ENCODE results near the gene DEFB124.
A peak's percentile ranks its signal among the peaks of the same experiment; 100 is the strongest.
"Not testable (repeated sequence)": the region's sequence is repeated elsewhere in the genome, so short reads cannot be mapped to it uniquely, and the experiment has no call there.

DEFB124 gene, protein sequence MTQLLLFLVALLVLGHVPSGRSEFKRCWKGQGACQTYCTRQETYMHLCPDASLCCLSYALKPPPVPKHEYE

DNA sequence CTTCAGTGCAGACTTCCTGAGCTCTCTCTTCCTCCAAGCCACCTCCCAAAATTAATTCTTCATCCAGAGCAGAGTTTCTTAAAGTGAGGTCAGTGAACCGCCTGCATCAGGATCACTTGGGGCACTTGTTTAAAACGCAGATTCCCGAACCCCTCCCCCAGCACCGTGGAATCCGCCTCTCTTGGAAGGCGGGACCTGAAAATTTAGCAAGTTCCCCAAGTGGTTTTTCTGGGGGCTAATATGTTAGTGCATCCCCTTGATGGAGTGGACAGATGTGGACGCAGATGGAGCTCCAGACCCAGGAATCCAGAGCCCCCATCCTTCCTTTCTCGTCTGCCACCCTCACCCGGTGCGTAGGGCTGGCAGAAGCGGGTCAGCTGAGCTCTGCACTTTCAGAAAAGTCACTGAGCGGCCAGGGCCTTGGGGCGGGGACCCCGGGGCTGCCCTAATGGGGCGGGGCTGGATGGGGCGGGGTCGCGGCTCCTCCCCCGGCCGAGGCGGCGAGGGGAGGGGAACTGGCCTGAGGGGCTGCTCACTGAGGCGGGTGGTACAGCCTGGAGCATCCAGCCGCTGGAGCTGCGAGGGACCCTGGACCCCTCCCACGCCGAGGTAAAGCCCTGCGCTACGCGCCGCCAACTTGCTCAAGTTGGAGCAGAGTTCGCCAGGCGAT lies at the start of gene DEFB124, which contains the start of gene REM1:
DEFB124 (minus strand) TSS at position 370 of the 670 bp plus-strand sequence. CDS start 2,114 bp downstream, outside the sequence.
REM1 (plus strand) TSS at position 531 of the 670 bp plus-strand sequence. CDS start 1,158 bp downstream, outside the sequence.
- Histone ChIP-seq H3K27ac (ENCODE audit: low read depth, low read length) (peak within 1 kb of the TSS; percentile 58), H3K79me2 (ENCODE audit: insufficient read depth, low read length) (no peaks in the 10 kb centered on the region), H3K4me3 (ENCODE audit: insufficient read depth, low read length, poor library complexity, severe bottlenecking) (no peak within 1 kb of the TSS), H3K9ac (ENCODE audit: low read length) (no peak within 1 kb of the TSS), H3K4me2 (ENCODE audit: low read depth, low read length, poor library complexity, severe bottlenecking) (peak within 1 kb of the TSS; percentile 38), H3F3A (ENCODE audit: insufficient read depth) (0 out of 2 replicates have a peak, but pooled peaks cover 7% of the 10 kb centered on the region), H3K9me3 (ENCODE audit: insufficient read depth, low read length) (no peaks in the 10 kb centered on the region), H3K36me3 (ENCODE audit: low read length) (no peaks in the 10 kb centered on the region), H3K27me3 (ENCODE audit: low read length) (no peaks in the 10 kb centered on the region), H4K20me1 (ENCODE audit: low read depth, low read length) (no peaks in the 10 kb centered on the region), H2AFZ (ENCODE audit: low read depth, low read length, severe bottlenecking) (peak within 1 kb of the TSS; percentile 17), H3K9me2 (replicated peaks; ENCODE audit: insufficient read depth, low read length) (no peaks in the 10 kb centered on the region)
- TF ChIP-seq EZH2phosphoT487 (conservative IDR thresholded peaks at IDR 0.05; ENCODE audit: low read length): no peak
- TF ChIP-seq, protein P1, sequence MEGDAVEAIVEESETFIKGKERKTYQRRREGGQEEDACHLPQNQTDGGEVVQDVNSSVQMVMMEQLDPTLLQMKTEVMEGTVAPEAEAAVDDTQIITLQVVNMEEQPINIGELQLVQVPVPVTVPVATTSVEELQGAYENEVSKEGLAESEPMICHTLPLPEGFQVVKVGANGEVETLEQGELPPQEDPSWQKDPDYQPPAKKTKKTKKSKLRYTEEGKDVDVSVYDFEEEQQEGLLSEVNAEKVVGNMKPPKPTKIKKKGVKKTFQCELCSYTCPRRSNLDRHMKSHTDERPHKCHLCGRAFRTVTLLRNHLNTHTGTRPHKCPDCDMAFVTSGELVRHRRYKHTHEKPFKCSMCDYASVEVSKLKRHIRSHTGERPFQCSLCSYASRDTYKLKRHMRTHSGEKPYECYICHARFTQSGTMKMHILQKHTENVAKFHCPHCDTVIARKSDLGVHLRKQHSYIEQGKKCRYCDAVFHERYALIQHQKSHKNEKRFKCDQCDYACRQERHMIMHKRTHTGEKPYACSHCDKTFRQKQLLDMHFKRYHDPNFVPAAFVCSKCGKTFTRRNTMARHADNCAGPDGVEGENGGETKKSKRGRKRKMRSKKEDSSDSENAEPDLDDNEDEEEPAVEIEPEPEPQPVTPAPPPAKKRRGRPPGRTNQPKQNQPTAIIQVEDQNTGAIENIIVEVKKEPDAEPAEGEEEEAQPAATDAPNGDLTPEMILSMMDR (IDR thresholded peaks at IDR 0.05; ENCODE audit: insufficient read depth, low read length, poor library complexity, severe bottlenecking): no peak

DNA sequence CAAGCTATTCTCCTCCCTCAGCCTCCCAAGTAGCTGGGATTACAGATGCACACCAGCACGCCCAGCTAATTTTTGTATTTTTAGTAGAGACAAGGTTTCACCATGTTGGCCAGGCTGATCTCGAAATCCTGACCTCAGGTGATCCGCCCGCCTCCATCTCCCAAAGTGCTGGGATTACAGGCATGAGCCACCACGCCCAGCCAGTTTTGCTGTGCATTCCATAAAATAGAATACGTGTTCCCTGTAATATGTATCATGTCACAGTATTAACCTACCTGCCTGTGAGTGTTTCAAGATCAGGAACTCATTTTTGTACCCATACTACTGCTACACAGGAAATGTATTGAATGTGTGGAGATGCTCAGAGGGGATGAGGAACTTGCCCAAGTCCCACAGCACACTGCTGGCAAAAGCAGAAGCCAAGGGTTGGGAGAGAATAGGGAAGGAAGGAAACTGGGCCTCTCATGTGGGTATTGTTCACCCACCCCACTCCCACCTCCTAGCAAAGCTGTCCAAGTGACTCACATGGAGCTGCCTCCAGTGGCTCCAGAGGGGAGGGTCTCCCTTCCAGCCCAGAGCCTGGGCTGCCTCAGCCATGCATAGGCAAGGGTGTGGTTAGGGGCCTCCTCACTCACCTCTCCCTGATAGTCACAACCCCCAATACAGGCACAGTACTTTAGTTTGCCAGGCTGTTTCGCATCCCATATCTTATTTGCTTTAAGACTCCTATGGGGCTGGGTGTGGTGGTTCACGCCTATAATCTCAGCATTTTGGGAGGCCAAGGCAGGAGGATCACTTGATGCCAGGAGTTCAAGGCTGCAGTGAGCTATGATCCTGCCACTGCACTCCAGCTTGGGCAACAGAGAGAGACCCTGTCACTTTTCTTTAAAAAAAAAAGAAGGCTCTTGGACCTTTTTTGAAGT lies 48.7 kb upstream of the DEFB124 start:
- no peaks in the 10 kb centered on the region for H3K27me3 ChIP-seq (ENCODE audit: low read length)
- no peaks in the 10 kb centered on the region for H4K20me1 ChIP-seq (ENCODE audit: low read depth, low read length)
- H3K9me2 ChIP-seq (replicated peaks; ENCODE audit: insufficient read depth, low read length): no peaks in the 10 kb centered on the region
- peaks cover 4% of the 10 kb centered on the region; the same call in 1 of the 2 replicates for H3K36me3 ChIP-seq (ENCODE audit: low read length)
- no peak overlapping the region for H3K4me2 ChIP-seq (ENCODE audit: low read depth, low read length, poor library complexity, severe bottlenecking)
- H3K9ac ChIP-seq (ENCODE audit: low read length): no peak overlapping the region
- no peak for TF ChIP-seq EZH2phosphoT487 (conservative IDR thresholded peaks at IDR 0.05; ENCODE audit: low read length)
- TF ChIP-seq, protein P1 (IDR thresholded peaks at IDR 0.05; ENCODE audit: insufficient read depth, low read length, poor library complexity, severe bottlenecking): no peak
- peaks cover 60% of the 10 kb centered on the region for H3K79me2 ChIP-seq (ENCODE audit: insufficient read depth, low read length)
- H3K27ac ChIP-seq (ENCODE audit: low read depth, low read length): no peak overlapping the region
- no peak overlapping the region for H3K4me3 ChIP-seq (ENCODE audit: insufficient read depth, low read length, poor library complexity, severe bottlenecking)
- no peak overlapping the region for H2AFZ ChIP-seq (ENCODE audit: low read depth, low read length, severe bottlenecking)
- H3K9me3 ChIP-seq (ENCODE audit: insufficient read depth, low read length): no peaks in the 10 kb centered on the region
- H3F3A ChIP-seq (ENCODE audit: insufficient read depth): no peaks in the 10 kb centered on the region

DNA sequence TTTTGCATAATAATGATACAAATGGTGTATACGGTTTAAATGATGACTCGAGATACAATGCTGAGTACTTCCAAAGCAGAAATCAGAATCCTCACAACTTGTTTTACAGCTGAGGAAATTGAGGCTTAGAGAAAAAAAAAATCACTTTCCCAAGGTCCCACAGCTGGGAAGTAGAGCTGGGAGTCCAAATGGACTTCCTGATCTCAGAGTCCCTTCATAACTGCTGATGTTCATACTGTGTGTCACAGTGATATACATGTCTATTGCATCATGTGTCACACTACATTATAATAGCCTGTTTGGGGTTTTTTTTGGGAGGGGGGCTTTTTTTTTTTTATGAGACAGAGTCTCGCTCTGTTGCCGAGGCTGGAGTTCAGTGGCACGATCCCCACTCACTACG lies 47.8 kb upstream of the DEFB124 start:
- TF ChIP-seq, protein P1 (IDR thresholded peaks at IDR 0.05; ENCODE audit: insufficient read depth, low read length, poor library complexity, severe bottlenecking): no peak
- TF ChIP-seq EZH2phosphoT487 (conservative IDR thresholded peaks at IDR 0.05; ENCODE audit: low read length): no peak
- Histone ChIP-seq H4K20me1 (ENCODE audit: low read depth, low read length) (no peaks in the 10 kb centered on the region), H3K27ac (ENCODE audit: low read depth, low read length) (no peak overlapping the region)

DNA sequence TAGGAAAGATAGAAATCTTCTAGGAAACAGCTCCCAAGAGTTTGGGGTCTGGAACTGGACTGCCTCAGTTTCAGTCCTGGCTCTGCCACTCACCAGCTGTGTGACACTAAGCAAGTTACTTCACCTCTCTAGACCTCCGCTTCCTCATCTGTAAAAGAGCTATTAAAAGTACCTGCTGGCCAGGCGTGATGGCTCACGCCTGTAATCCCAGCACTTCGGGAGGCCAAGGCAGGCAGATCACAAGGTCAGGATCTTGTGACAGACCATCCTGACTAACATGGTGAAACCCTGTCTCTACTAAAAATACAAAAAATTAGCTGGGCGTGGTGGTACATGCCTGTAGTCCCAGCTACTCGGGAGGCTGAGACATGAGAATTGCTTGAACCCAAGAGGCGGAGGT lies 46.3 kb upstream of the DEFB124 start:
- H3K79me2 ChIP-seq (ENCODE audit: insufficient read depth, low read length): peaks cover 70% of the 10 kb centered on the region
- H3K27ac ChIP-seq (ENCODE audit: low read depth, low read length); H3K4me3 ChIP-seq (ENCODE audit: insufficient read depth, low read length, poor library complexity, severe bottlenecking); H3K9me3 ChIP-seq (ENCODE audit: insufficient read depth, low read length); H4K20me1 ChIP-seq (ENCODE audit: low read depth, low read length); H2AFZ ChIP-seq (ENCODE audit: low read depth, low read length, severe bottlenecking); H3K9me2 ChIP-seq (replicated peaks; ENCODE audit: insufficient read depth, low read length); H3K9ac ChIP-seq (ENCODE audit: low read length); H3F3A ChIP-seq (ENCODE audit: insufficient read depth); H3K27me3 ChIP-seq (ENCODE audit: low read length); H3K4me2 ChIP-seq (ENCODE audit: low read depth, low read length, poor library complexity, severe bottlenecking); H3K36me3 ChIP-seq (ENCODE audit: low read length): not testable (repeated sequence)

More for the DNA sequence above, 47.8 kb upstream of the DEFB124 start:
- Histone ChIP-seq H3K9me3 (ENCODE audit: insufficient read depth, low read length) (no peaks in the 10 kb centered on the region), H3F3A (ENCODE audit: insufficient read depth) (no peaks in the 10 kb centered on the region), H3K36me3 (ENCODE audit: low read length) (no peaks in the 10 kb centered on the region; the same call in 1 of the 2 replicates), H3K4me3 (ENCODE audit: insufficient read depth, low read length, poor library complexity, severe bottlenecking) (no peak overlapping the region), H2AFZ (ENCODE audit: low read depth, low read length, severe bottlenecking) (no peak overlapping the region), H3K79me2 (ENCODE audit: insufficient read depth, low read length) (peaks cover 62% of the 10 kb centered on the region), H3K9ac (ENCODE audit: low read length) (no peak overlapping the region), H3K4me2 (ENCODE audit: low read depth, low read length, poor library complexity, severe bottlenecking) (no peak overlapping the region), H3K9me2 (replicated peaks; ENCODE audit: insufficient read depth, low read length) (no peaks in the 10 kb centered on the region), H3K27me3 (ENCODE audit: low read length) (no peaks in the 10 kb centered on the region)
